ENCODE data around the gene TOGARAM2. TPM values are rescaled to one million over a fixed set of nuclear protein-coding genes. Genes with fewer than 3 reads are reported as not detected.

Gene TOGARAM2
- total RNA-seq, 1 donor from 2014 or later: 5.8 TPM

GRCh38 chr2:29044459-29044858, 63.4 kb downstream of the TOGARAM2 start:
- no peaks in the 10 kb centered on the region for H3K36me3 Mint-ChIP-seq (ENCODE audit: low read depth)
- H3K4me1 Mint-ChIP-seq (ENCODE audit: low read depth): no peaks in the 10 kb centered on the region
- H3K27ac Mint-ChIP-seq: no peak overlapping the region
- intact Hi-C loops (cut with micrococcal nuclease): no loop called here
- H3K9me3 Mint-ChIP-seq: no peaks in the 10 kb centered on the region
- H3K4me3 Mint-ChIP-seq: no peak overlapping the region
- no peak for DNase-seq (ENCODE audit: low spot score)
- H3K27me3 Mint-ChIP-seq (ENCODE audit: insufficient read depth): no peaks in the 10 kb centered on the region

GRCh38 chr2:29046321-29046720, 65.2 kb downstream of the TOGARAM2 start:
- no peak for DNase-seq (ENCODE audit: low spot score)
- Mint-ChIP-seq H3K27ac (no peak overlapping the region), H3K4me1 (ENCODE audit: low read depth) (no peaks in the 10 kb centered on the region), H3K36me3 (ENCODE audit: low read depth) (no peaks in the 10 kb centered on the region), H3K27me3 (ENCODE audit: insufficient read depth) (no peaks in the 10 kb centered on the region), H3K9me3 (no peaks in the 10 kb centered on the region), H3K4me3 (no peak overlapping the region)
- intact Hi-C loops (cut with micrococcal nuclease): no loop called here

- Mint-ChIP-seq H3K4me1 (ENCODE audit: low read depth) (no peaks in the 10 kb centered on the region), H3K9me3 (no peaks in the 10 kb centered on the region)
Measured at GRCh38 chr2:29047083-29047845, 66.2 kb downstream of the TOGARAM2 start.

GRCh38 chr2:29050591-29050990, 69.5 kb downstream of the TOGARAM2 start:
- Mint-ChIP-seq H3K27ac (no peak overlapping the region), H3K4me1 (ENCODE audit: low read depth) (no peaks in the 10 kb centered on the region), H3K27me3 (ENCODE audit: insufficient read depth) (no peaks in the 10 kb centered on the region), H3K9me3 (no peaks in the 10 kb centered on the region), H3K36me3 (ENCODE audit: low read depth) (no peaks in the 10 kb centered on the region), H3K4me3 (no peak overlapping the region)
- intact Hi-C loops (cut with micrococcal nuclease): no loop called here
- DNase-seq (ENCODE audit: low spot score): no peak

More at GRCh38 chr2:29047083-29047845, 66.2 kb downstream of the TOGARAM2 start:
- Mint-ChIP-seq H3K27me3 (ENCODE audit: insufficient read depth) (no peaks in the 10 kb centered on the region), H3K4me3 (no peak overlapping the region), H3K27ac (no peak overlapping the region), H3K36me3 (ENCODE audit: low read depth) (no peaks in the 10 kb centered on the region)
- intact Hi-C loops (cut with micrococcal nuclease): no loop called here
- no peak for DNase-seq (ENCODE audit: low spot score)

GRCh38 chr2:29051730-29052129, 70.6 kb downstream of the TOGARAM2 start:
- no peaks in the 10 kb centered on the region for H3K36me3 Mint-ChIP-seq (ENCODE audit: low read depth)
- no peak for DNase-seq (ENCODE audit: low spot score)
- H3K4me3 Mint-ChIP-seq: no peak overlapping the region
- intact Hi-C loops (cut with micrococcal nuclease): no loop called here
- no peaks in the 10 kb centered on the region for H3K4me1 Mint-ChIP-seq (ENCODE audit: low read depth)
- no peaks in the 10 kb centered on the region for H3K9me3 Mint-ChIP-seq
- H3K27ac Mint-ChIP-seq: no peak overlapping the region
- H3K27me3 Mint-ChIP-seq (ENCODE audit: insufficient read depth): no peaks in the 10 kb centered on the region

- H3K27me3 Mint-ChIP-seq (ENCODE audit: insufficient read depth): no peaks in the 10 kb centered on the region
- H3K36me3 Mint-ChIP-seq (ENCODE audit: low read depth): no peaks in the 10 kb centered on the region
- intact Hi-C loops (cut with micrococcal nuclease): no loop called here
- no peak overlapping the region for H3K4me3 Mint-ChIP-seq
- H3K27ac Mint-ChIP-seq: no peak overlapping the region
- DNase-seq (ENCODE audit: low spot score): no peak
- no peaks in the 10 kb centered on the region for H3K9me3 Mint-ChIP-seq
- no peaks in the 10 kb centered on the region for H3K4me1 Mint-ChIP-seq (ENCODE audit: low read depth)
Measured at GRCh38 chr2:29052807-29053206, 71.7 kb downstream of the TOGARAM2 start.

GRCh38 chr2:29053223-29053622, 72.1 kb downstream of the TOGARAM2 start:
- no peak for DNase-seq (ENCODE audit: low spot score)
- Mint-ChIP-seq H3K4me3 (no peak overlapping the region), H3K9me3 (no peaks in the 10 kb centered on the region), H3K27me3 (ENCODE audit: insufficient read depth) (no peaks in the 10 kb centered on the region), H3K4me1 (ENCODE audit: low read depth) (no peaks in the 10 kb centered on the region), H3K27ac (no peak overlapping the region), H3K36me3 (ENCODE audit: low read depth) (no peaks in the 10 kb centered on the region)
- intact Hi-C loops (cut with micrococcal nuclease): no loop called here

- no peak overlapping the region for H3K4me3 Mint-ChIP-seq
- H3K27me3 Mint-ChIP-seq (ENCODE audit: insufficient read depth): no peaks in the 10 kb centered on the region
- intact Hi-C loops (cut with micrococcal nuclease): no loop called here
- H3K4me1 Mint-ChIP-seq (ENCODE audit: low read depth): no peaks in the 10 kb centered on the region
- H3K9me3 Mint-ChIP-seq: no peaks in the 10 kb centered on the region
- H3K27ac Mint-ChIP-seq: no peak overlapping the region
- no peak for DNase-seq (ENCODE audit: low spot score)
- no peaks in the 10 kb centered on the region for H3K36me3 Mint-ChIP-seq (ENCODE audit: low read depth)
Measured at GRCh38 chr2:29053670-29054400, 72.7 kb downstream of the TOGARAM2 start.

GRCh38 chr2:29054430-29054829, 73.3 kb downstream of the TOGARAM2 start:
- no peaks in the 10 kb centered on the region for H3K36me3 Mint-ChIP-seq (ENCODE audit: low read depth)
- no peak overlapping the region for H3K27ac Mint-ChIP-seq
- peaks cover 2% of the 10 kb centered on the region for H3K4me1 Mint-ChIP-seq (ENCODE audit: low read depth)
- DNase-seq (ENCODE audit: low spot score): no peak
- no peaks in the 10 kb centered on the region for H3K27me3 Mint-ChIP-seq (ENCODE audit: insufficient read depth)
- H3K9me3 Mint-ChIP-seq: no peaks in the 10 kb centered on the region
- intact Hi-C loops (cut with micrococcal nuclease): no loop called here
- no peak overlapping the region for H3K4me3 Mint-ChIP-seq

- Mint-ChIP-seq H3K4me1 (ENCODE audit: low read depth) (peaks cover 8% of the 10 kb centered on the region), H3K27ac (no peak overlapping the region), H3K36me3 (ENCODE audit: low read depth) (no peaks in the 10 kb centered on the region), H3K27me3 (ENCODE audit: insufficient read depth) (no peaks in the 10 kb centered on the region), H3K4me3 (no peak overlapping the region), H3K9me3 (no peaks in the 10 kb centered on the region)
- intact Hi-C loops (cut with micrococcal nuclease): loop anchor here (5.0 kb wide), 1 partner anchor 62 kb away; the partner anchor contains the start of gene CLIP4
- DNase-seq (ENCODE audit: low spot score): no peak
Measured at GRCh38 chr2:29055601-29056000, 74.5 kb downstream of the TOGARAM2 start.

GRCh38 chr2:29056452-29056851, 75.4 kb downstream of the TOGARAM2 start:
- no peak overlapping the region for H3K4me3 Mint-ChIP-seq
- peaks cover 8% of the 10 kb centered on the region for H3K4me1 Mint-ChIP-seq (ENCODE audit: low read depth)
- DNase-seq (ENCODE audit: low spot score): no peak
- no peaks in the 10 kb centered on the region for H3K27me3 Mint-ChIP-seq (ENCODE audit: insufficient read depth)
- H3K27ac Mint-ChIP-seq: no peak overlapping the region
- intact Hi-C loops (cut with micrococcal nuclease): loop anchor here (5.0 kb wide), 1 partner anchor 61 kb away; the partner anchor contains the start of gene CLIP4
- no peaks in the 10 kb centered on the region for H3K9me3 Mint-ChIP-seq
- H3K36me3 Mint-ChIP-seq (ENCODE audit: low read depth): no peaks in the 10 kb centered on the region

- no peak overlapping the region for H3K4me3 Mint-ChIP-seq
- intact Hi-C loops (cut with micrococcal nuclease): loop anchor here (5.0 kb wide), 1 partner anchor 60 kb away; the partner anchor contains the start of gene CLIP4
- H3K9me3 Mint-ChIP-seq: no peaks in the 10 kb centered on the region
- peaks cover 8% of the 10 kb centered on the region for H3K4me1 Mint-ChIP-seq (ENCODE audit: low read depth)
- no peaks in the 10 kb centered on the region for H3K27me3 Mint-ChIP-seq (ENCODE audit: insufficient read depth)
- H3K27ac Mint-ChIP-seq: no peak overlapping the region
- no peak for DNase-seq (ENCODE audit: low spot score)
- no peaks in the 10 kb centered on the region for H3K36me3 Mint-ChIP-seq (ENCODE audit: low read depth)
Measured at GRCh38 chr2:29057006-29057405, 75.9 kb downstream of the TOGARAM2 start.

GRCh38 chr2:29059624-29060023, 78.5 kb downstream of the TOGARAM2 start:
- Mint-ChIP-seq H3K36me3 (ENCODE audit: low read depth) (no peaks in the 10 kb centered on the region), H3K27me3 (ENCODE audit: insufficient read depth) (no peaks in the 10 kb centered on the region), H3K9me3 (no peaks in the 10 kb centered on the region), H3K4me1 (ENCODE audit: low read depth) (peaks cover 8% of the 10 kb centered on the region), H3K27ac (peak overlapping the region; percentile 46), H3K4me3 (no peak overlapping the region)
- no peak for DNase-seq (ENCODE audit: low spot score)
- intact Hi-C loops (cut with micrococcal nuclease): loop anchor here (5.0 kb wide), 1 partner anchor 58 kb away; the partner anchor contains the start of gene CLIP4
